ENCODE measurements around the gene TNFRSF4.
"Not testable (repeated sequence)": the region's sequence is repeated elsewhere in the genome, so short reads cannot be mapped to it uniquely, and the experiment has no call there.

Gene TNFRSF4

DNA sequence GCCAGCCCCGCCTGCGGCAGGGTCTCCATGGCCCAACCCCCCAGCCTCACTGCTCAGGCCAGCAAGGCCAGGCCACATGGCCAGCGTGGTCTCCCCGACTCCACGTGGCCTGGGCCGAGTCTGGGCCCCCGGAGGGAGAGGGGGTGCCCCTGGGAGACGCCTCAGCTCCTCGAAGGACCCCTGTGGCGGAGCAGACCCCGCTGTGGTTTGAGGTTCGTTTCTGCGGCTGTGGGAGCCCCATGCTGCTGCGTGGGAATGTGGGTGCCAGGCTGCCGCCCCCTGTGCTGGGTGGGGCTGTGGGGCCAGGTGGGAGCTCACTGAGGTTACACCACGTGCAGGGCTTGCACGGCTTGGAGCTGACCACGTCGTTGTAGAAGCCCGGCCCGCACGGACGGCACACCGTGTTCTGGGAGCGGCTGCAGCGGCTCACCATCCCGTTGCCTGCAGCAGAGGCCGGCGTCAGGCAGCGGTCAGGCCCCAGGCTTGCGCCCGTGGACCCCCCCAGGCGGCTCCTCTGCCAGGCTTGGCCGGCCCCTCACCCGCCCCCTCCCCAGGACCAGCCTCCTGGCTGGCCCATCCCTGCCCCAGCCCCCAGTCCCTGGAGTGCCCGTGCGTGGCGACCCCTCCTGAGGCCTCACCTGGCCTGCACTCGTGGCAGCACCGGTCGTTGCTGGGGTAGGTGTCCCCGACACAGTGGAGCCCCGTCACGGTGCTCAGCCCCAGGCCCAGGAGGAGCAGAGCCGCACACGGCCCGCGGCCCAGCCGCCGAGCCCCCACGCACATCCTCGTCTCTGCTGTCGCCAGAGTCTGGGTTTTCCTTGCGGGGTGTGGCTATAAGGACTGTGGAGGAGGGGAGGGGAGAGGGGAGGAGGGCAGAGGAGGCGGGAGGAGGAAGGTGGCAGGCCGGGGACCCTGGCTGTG lies at the start of gene TNFRSF4:
Gene TNFRSF4, minus strand, starts transcription at position 809 of the 921 bp plus-strand sequence. Its CDS starts 26 bp downstream, at position 783.
- no peak for DNase-seq

DNA sequence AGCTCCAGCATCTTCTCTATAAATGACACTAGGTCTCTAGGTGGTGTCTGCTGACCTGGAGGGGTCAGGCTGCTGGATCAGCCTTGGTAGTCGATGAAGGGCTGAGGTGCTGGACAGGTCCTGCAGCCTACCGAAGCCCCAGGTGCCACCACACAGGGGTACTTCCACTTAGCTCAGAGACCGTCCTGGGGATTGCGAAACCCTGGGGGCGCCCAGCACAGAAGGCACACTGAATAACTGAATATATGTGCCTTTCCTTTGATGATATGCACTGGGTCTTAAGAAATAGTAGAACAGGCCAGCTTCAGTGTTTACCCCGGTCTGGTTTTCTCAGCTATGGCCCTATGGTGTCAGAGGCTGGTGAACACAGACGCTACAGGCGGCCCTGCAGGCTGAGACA lies 48.8 kb upstream of the TNFRSF4 start:
- no peak for DNase-seq

DNA sequence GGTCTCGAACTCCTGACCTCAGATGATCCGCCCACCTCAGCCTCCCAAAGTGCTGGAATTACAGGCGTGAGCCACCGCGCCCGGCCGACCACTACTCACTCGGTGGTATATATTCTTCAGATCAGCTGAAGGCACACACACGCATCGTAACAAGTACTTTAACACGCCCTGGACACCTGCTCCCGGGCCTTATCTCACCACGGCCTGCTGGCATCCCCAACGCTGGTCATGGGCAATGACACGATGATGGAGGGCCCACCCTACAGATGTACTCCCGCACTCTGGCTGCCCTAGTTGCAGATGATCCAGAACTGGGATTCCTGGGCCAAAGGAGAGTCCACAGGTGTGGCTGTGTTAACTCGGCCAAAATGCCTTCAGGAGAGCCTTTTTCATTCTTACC lies 48.1 kb upstream of the TNFRSF4 start:
- no peak for DNase-seq

DNA sequence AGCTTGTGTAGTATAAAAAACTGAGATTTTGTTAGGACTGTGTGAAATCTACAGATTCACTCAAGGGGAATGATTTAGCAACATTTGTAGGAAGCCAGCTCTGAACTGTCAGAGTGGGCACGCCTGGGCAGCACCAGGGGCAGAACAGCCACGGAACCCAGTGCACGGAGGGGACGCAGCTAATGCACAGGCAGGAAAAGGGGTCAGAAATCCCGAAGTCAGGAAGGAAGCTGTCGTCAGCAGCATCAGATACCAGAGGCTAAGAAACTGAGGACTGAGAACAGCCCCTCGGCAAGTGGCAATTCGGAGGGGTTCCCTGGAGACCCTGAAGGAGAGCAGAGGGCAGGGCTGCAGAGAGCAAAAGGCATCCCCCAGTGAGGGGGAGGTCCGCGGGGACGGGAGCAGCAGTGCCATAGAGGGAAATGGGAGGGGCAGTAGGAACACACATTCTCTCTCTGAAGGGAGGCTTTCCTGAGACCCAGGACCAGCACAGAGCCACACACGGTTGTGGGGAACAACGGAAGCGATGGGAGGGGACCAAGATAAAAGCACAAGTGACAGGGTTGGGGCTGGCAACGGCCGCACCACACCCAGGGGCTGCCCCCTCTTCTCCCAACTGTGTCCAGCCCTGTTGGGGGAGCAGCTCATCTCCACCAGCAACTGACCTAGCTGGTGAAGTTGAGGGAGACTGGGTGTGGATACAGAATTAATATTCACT lies 47.0 kb upstream of the TNFRSF4 start:
- no peak for DNase-seq

DNA sequence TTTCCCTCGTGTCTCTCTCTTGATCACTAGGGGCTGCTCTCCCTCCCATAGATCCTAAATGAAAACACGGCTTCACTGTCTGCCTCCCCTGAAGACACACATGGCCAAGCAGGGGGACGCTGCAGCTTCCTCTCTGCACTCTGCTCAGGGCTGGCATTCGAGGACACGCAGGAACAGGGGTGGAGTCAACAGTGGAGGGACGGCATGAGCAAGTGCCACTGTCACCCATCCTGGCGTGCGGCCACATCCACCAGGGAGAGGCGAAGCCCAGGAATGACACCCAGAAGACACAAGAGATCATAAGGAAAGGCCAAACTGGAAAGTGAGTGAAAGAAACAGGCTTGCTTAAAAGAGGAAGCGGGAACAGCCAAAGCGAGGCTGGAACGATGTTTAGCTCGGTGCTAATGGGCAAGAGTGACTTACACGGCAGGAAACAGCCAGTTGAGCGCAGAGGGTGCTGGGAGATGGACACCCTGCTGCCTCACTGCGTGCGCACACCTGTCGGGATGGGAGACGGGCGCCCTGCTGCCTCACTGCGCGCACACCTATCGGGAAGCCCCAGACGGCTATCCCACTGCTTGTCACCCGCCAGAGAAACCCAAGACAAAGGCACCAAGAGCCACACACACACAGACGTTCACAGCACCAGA lies 46.1 kb upstream of the TNFRSF4 start:
- DNase-seq: no peak

DNA sequence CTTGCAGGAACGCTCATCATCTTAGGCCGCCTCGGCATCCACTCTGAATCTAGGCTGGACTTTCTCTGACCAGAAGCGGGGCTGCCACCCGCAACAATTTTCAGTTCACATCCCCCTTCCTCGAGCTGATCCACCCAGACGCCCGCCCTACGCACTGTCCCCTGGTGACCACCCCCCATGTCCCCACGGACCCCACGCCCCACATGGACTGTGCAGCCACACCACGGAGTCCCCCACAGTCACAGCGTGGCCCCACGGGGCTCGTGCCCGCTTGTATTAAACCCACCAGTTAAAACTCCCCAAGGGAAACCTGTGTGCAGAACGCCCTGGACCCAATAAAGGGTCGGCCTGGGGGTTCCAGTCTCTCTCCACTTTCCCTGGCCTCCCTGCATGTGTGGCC lies 45.6 kb upstream of the TNFRSF4 start:
- no peak for DNase-seq

DNA sequence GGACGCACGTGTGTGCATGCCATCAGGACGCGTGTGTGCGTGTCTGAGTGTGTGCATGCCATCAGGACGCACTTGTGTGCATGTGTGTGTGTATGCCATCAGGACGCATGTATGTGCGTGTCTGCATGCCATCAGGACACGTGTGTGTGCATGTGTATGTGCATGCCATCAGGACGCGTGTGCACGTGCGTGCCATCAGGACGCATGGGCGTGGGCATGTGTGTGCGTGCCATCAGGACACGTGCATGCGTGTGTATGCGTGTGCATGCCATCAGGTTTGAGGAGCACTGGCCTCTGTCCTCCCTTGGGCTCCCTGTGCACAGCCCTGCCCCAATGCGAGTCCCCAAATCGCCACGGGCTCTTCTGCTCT lies 45.2 kb upstream of the TNFRSF4 start:
- no peak for DNase-seq

DNA sequence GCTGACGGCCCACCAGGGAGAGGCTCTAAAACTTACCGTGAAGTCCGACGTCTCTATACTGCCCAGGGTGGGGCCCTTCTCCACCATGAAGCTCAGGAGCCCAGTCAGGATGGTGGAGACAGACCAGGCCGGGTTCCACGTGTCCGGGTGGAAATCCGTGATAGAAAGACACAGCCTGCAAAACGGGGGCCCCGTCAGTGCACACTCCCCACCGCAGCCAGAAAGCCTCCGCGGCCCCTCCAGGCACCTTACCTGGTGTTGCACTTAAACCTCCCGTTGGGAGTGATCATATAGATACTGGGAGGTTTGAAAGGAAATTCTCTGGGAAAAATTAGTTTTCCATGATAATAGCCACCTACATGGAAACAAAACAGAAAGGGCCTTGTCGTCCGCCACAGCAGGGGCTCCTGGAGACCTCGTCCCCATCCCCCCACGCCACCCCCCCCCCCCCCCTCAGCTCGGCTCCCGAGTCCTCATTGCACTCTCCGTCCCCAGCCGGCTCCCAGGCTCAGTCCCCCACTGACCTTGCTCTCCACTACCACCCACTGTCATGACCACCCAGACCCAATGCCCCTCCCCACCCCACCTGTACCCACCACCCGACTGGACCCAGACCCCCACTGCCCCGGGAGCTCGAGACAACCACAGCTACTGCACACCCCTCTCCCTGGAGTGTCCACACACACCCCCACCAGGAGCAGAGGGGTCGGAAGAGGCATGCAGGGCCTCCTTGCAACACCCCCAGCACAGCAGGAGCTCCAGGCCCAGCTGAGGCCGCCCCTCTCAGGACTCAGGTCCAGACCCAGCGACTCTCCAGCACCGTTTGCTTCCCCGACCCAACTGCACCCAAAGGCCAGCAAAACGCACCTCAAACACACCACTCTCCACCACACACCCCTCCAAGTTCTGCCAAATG lies 43.3 kb upstream of the TNFRSF4 start:
- DNase-seq: no peak

DNA sequence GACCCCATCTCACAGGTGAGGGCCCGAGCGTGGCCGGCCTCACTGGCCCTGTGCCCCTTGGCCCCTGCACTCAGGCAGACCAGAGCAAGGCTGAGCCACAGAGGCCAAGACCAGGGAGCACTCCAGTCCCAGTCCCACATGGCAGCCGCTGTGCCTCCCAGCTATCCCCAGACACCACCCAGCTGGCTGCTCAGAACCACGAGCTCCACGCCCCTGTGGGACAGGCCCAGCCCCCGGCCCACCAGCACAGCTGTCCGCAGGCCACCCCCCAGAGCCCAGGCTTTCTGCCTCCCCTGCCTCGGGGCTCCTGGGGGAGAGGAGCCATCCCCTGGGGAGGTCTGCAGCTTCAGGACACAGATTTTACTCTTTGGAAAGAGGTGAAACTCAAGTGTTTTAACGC lies 41.7 kb upstream of the TNFRSF4 start:
- DNase-seq: no peak

DNA sequence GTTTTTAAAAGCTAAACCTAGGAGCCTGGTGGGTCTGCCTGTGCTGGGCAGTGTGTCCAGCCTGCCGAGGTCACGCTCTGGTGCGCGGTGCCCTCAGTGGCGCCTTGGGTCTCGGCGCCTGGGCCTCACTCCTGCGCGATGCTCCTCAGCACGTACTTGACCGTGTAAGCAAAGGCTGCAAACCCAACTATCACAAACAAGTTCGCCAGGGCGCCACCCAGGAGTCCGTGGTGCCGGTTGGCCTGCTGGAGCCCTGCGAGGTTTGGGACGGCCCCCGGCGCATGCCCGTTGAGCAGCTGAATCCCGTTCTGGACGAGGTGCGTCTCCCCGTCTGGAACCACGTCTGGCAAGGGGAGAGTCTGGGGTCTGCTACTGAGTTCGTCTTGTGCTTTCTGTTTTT lies 41.1 kb upstream of the TNFRSF4 start:
- no peak for DNase-seq

DNA sequence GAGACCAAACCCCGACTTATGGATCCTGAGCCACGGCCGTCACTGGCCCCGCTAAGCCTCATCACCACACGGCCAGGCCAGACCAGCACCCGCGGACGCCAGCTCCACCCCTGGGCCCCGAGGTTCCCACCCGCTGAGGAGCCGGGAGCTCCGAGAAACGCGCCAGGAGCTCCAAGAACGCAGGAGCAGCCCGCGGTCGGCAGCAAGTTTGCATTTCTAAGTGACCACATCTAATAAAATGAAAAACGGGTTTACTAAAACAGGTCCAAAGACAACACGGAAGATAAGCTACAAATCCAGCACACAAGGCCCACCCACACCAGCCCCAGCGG lies 40.7 kb upstream of the TNFRSF4 start:
- DNase-seq: no peak

DNA sequence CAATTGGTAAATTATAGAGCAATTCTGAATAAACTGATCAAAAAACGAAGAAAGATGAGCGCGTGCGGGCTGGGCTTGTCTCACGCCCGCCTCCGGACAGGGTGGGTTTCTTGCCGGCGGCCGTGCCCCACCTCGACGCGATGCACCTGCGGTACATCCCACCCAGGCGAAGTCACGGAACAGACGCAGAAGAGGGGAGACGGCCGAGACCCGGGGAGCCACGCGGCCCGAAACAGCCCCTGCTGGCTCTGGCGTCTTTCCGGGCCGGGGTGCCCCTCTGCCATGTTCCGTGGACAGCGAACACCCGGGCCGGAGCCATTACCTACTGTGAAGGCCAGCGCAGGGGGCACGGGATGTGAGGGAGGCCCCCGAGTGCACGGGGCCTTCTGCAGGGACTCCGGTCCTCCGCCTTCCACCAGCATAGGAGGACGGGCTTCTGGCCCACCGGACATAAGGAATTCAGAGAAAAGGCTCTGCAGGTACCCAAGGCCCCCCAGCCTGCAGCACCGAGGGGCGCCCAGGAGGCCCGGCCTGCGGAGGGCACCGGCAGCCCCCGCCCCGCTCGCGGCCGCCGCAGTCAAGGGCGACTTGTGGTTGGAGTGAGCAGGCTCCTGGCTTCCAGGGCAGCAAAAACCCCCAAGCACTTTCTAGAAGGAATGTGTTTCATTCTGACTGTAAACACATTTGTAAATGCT lies 40.2 kb upstream of the TNFRSF4 start:
- DNase-seq: no peak

DNA sequence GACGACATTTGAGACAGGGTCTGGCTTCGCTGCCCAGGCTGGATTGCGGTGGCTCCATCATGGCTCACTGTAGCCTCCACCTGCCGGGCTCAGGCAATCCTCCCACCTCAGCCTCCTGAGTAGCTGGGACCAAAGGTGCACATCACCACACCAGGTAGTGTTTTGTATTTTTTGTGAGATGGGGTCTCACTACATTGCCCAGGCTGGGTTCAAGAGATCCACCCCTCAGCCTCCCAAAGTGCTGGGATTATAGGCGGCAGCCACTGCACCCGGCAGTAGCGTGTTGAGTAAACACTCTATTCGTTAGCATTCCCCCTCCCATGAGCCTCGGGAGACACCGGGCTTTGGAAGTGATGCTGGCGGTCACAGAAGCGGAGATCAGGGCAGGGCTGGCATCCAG lies 39.4 kb upstream of the TNFRSF4 start:
- no peak for DNase-seq

DNA sequence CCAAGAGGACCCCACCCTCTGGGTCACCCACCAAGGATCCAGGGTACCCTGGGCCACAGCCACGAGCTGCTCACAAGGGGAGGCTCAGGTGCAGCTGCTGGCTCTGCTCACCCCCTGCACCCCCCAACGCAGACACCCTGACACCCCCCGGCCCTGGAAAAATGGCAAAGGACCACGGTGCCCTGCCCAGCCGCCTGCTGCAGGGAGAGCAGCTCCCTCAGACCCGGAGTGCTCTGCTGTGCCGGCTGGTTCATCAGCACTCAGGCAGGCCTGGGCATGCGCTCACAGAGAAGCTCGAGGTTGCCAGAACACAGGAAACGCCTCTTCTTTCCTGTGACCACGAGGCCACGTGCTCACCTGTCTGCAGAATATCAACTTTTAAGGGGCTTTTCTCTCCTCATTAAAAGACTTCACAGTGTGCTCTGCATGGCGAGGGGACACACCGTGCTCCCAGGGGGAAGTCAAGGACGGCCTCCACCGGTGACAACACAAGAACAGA lies 36.9 kb upstream of the TNFRSF4 start:
- DNase-seq: no peak

DNA sequence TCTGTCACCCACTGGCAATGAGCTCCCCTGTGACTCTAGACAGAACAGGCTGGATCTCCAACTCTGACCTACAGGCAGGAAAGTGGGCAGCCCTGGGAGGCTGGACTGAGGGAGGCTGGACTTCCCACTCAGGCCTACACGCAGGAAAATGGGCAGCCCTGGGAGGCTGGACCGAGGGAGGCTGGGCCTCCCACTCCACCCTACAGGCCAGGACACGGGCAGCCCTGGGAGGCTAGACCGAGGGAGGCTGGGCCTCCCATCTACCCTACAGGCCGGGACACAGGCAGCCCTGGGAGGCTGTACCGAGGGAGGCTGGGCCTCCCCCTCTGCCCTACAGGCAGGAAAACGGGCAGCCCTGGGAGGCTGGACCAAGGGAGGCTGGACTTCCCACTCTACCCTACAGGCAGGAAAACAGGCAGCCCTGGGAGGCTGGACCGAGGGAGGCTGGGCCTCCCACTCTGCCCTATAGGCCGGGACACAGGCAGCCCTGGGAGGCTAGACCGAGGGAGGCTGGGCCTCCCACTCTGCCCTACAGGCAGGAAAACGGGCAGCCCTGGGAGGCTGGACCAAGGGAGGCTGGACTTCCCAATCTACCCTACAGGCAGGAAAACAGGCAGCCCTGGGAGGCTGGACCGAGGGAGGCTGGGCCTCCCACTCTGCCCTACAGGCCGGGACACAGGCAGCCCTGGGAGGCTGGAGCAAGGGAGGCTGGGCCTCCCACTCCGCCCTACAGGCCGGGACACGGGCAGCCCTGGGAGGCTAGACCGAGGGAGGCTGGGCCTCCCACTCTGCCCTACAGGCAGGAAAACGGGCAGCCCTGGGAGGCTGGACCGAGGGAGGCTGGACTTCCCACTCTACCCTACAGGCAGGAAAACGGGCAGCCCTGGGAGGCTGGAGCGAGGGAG lies 34.3 kb upstream of the TNFRSF4 start:
- not testable (repeated sequence) for DNase-seq

DNA sequence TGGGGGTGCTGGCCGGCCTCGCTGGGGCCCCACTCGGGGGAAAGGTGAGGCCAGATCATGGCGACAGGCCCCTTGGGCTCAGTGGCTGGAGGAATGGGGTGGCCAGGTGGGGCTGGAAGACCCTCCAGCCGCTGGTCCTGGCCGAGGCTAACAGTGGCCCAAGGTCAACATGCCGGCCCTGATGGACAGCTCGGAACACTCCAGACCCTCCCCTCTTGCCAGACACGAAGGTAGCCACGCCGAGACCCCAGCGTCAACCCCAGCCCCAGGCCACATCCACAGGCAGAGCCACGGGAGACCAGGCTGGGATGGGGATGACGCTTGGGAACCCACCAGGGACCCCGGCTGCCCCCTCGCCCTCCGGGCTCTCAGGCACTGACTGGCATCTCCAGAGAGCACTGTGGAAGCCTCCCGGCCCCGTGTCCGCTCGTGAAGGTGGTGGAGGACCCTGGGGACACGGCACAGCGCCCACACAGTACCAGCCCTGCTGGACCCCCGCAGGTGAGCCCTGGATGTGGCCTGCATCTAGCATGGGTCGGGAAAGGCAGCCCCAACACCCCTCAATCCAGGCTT lies 33.5 kb upstream of the TNFRSF4 start:
- DNase-seq: no peak

DNA sequence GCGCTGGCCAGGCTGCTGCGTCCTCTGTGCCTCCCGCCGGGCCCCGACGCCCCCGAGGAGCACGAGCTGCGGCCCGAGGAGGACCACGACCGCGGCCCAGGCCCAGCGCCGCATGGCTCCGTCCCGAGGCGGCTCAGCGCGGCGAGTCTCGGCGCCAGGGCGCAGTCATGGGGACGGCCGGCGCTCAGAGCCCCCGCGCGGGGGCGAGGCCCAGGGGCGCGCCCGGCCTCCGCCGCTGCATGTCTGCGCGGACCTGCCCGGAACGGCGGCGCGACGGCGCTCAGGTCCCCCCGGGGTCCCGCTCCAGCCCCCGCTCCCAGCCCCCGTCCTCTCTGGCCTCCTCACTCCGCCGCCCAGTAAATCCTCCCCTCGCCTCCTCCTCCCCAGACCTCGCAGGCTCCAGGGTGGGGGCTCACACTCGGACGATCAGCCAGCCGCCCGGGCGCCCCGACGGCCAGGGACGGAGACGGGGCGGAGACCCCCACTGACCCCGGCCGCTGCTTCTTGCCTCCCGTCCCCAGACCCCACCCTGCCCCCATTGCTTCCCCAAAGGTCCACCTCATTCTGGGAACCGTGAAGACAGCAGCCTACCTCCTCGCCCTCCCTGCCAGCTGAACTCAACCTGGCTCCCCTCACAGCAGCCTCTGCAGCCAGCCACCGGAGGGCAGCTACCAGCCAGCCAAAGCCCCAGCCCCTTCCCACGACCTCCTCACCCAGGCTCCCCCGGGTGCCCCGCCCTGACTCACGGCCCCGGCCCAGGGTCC lies 32.8 kb upstream of the TNFRSF4 start, which contains the start of gene C1QTNF12:
Gene C1QTNF12, minus strand, starts transcription at position 146 of the 764 bp plus-strand sequence. Its CDS starts 32 bp downstream, at position 114.
- DNase-seq: no peak

DNA sequence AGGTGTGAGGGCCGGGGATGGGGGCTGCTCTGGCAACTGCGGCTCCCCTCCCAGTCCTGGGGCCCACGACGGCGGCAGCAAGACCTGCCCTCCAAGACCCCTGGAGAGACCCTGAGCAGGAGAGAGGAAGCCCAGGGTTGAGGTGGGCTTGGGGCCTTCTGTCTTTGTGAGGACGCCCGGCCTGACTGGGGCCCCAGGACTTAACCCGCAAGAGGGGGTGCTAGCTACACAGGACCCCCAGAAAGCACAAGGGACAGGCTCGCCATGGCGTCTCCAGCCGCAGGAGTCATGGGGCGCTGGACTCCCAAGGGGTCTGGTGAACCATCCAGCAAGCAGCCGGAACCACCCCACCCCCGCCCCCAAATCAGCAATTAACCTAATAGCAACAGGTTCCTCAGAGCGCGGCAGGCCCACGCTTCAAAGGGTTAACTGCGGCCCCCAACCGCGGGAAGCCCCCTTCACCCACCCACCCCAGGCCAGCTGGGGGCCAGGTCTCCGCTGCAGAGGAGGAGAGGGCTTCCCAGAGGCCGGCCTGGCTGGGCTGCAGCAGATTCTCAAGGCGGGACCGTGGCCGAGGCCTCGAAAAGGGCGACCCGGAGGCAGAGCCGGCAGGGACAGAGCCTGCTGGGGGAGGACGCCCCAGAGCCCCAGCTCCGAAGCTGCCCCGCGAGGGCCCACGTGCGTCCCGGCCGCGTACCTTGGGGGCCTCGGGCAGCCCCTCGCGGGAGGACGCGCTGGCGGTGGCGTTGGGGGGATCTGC lies 32.0 kb upstream of the TNFRSF4 start:
- DNase-seq: no peak

Data from SIG-M5 (cell line).